HEK293 (cell line): ENCODE measurements around the gene GBP5.

ENCODE experiments used
- CTCF ChIA-PET: fragments of 350-600 bp; formaldehyde crosslinking; extraction: SDS; loops from one replicate; lab custom pipeline; 2021; ENCODE audit warnings: antibody characterized with exemption; lab: Yijun Ruan, JAX
- POLR2A ChIA-PET: fragments of 300-600 bp; formaldehyde crosslinking; extraction: SDS; loops from one replicate; lab custom pipeline; 2020; ENCODE audit warnings: antibody characterized with exemption, inconsistent platforms; lab: Yijun Ruan, JAX
- H3K27ac ChIP-seq: fragments of 200-500 bp; sonication (Bioruptor generic); 2 replicates; pipeline ENCODE4 v1.5.1; 2014; ENCODE audit warnings: low read depth, low read length, control low read depth, inconsistent platforms; ENCODE audit errors: extremely low read depth
- H3K36me3 ChIP-seq, 2 experiments: fragments of 200-500 bp in 1 of 2; sonication (Bioruptor generic) in 1 of 2; 1 replicate in 1 of 2; 2 replicates in 1 of 2; pipeline ENCODE4 v1.5.1; 2014 to 2017; ENCODE audit warnings: inconsistent platforms in 2 of 2, low read length in 2 of 2; ENCODE audit not compliant: control insufficient read depth in 2 of 2, insufficient read depth in 1 of 2
- H3K4me1 ChIP-seq: fragments of 200-500 bp; sonication (Bioruptor generic); 2 replicates; pipeline ENCODE4 v1.5.1; 2014; ENCODE audit warnings: mild to moderate bottlenecking, low read length, inconsistent platforms; ENCODE audit not compliant: control insufficient read depth, insufficient read depth
- H3K4me3 ChIP-seq: 2 replicates; pipeline ENCODE4 v1.5.1; 2011; ENCODE audit warnings: low read depth, mild to moderate bottlenecking, control low read depth, low read length, moderate library complexity
- H3K9me3 ChIP-seq: fragments of 200-500 bp; sonication (Bioruptor generic); 2 replicates; pipeline ENCODE4 v1.5.1; 2014; ENCODE audit warnings: low read depth, low read length, inconsistent platforms; ENCODE audit not compliant: control insufficient read depth, insufficient read depth
- GLIS2 ChIP-seq: fragments of 450-650 bp; formaldehyde crosslinking; IDR thresholded peaks from 2 replicates; pipeline ENCODE4 v1.5.1; 2016; ENCODE audit warnings: missing biosample characterization, missing genetic modification characterization
- MYNN ChIP-seq: fragments of 450-650 bp; formaldehyde crosslinking; IDR thresholded peaks from 2 replicates; pipeline ENCODE4 v1.5.1; 2016; ENCODE audit warnings: missing biosample characterization, missing genetic modification characterization, borderline replicate concordance
- SP2 ChIP-seq: fragments of 450-650 bp; formaldehyde crosslinking; IDR thresholded peaks from 2 replicates; pipeline ENCODE4 v1.5.1; 2016; ENCODE audit warnings: missing biosample characterization, missing genetic modification characterization
- TCF7L2 ChIP-seq: IDR thresholded peaks from 2 replicates; pipeline ENCODE4 v1.6.1; 2011; ENCODE audit warnings: low read depth, mild to moderate bottlenecking, inconsistent platforms, low read length, moderate library complexity, borderline replicate concordance
- TRIM28 ChIP-seq: IDR thresholded peaks from 2 replicates; pipeline ENCODE4 v1.6.1; 2011; ENCODE audit warnings: low read length, control low read depth, borderline replicate concordance
- ZBTB17 ChIP-seq: fragments of 450-650 bp; formaldehyde crosslinking; IDR thresholded peaks from 2 replicates; pipeline ENCODE4 v1.5.1; 2016; ENCODE audit warnings: missing biosample characterization, missing genetic modification characterization
- ZBTB21 ChIP-seq: fragments of 450-650 bp; formaldehyde crosslinking; IDR thresholded peaks from 2 replicates; pipeline ENCODE4 v1.5.1; 2017; ENCODE audit warnings: missing biosample characterization, missing genetic modification characterization
- ZBTB48 ChIP-seq: fragments of 450-650 bp; formaldehyde crosslinking; IDR thresholded peaks from 2 replicates; pipeline ENCODE4 v1.5.1; 2016; ENCODE audit warnings: missing biosample characterization, missing genetic modification characterization
- ZNF133 ChIP-seq: fragments of 450-650 bp; formaldehyde crosslinking; IDR thresholded peaks from 2 replicates; pipeline ENCODE4 v1.5.1; 2016; ENCODE audit warnings: missing biosample characterization, missing genetic modification characterization
- ZNF174 ChIP-seq: fragments of 450-650 bp; formaldehyde crosslinking; IDR thresholded peaks from 2 replicates; pipeline ENCODE4 v1.5.0; 2017; ENCODE audit warnings: missing biosample characterization, mild to moderate bottlenecking, missing genetic modification characterization
- ZNF214 ChIP-seq: fragments of 450-650 bp; formaldehyde crosslinking; IDR thresholded peaks from 2 replicates; pipeline ENCODE4 v1.5.1; 2017; ENCODE audit warnings: missing biosample characterization, mild to moderate bottlenecking, missing genetic modification characterization, borderline replicate concordance
- ZNF266 ChIP-seq: fragments of 450-650 bp; formaldehyde crosslinking; IDR thresholded peaks from 2 replicates; pipeline ENCODE4 v1.5.1; 2016; ENCODE audit warnings: missing biosample characterization, missing genetic modification characterization, low read depth
- ZNF292 ChIP-seq: fragments of 450-650 bp; formaldehyde crosslinking; IDR thresholded peaks from 2 replicates; pipeline ENCODE4 v1.5.1; 2016; ENCODE audit warnings: low read depth, missing biosample characterization, missing genetic modification characterization, borderline replicate concordance
- ZNF350 ChIP-seq: fragments of 450-650 bp; formaldehyde crosslinking; IDR thresholded peaks from 2 replicates; pipeline ENCODE4 v1.5.0; 2017; ENCODE audit warnings: missing biosample characterization, mild to moderate bottlenecking, missing genetic modification characterization
- ZNF391 ChIP-seq: fragments of 450-650 bp; formaldehyde crosslinking; IDR thresholded peaks from 2 replicates; pipeline ENCODE4 v1.5.1; 2016; ENCODE audit warnings: low read depth, missing biosample characterization, missing genetic modification characterization, borderline replicate concordance
- ZNF521 ChIP-seq: fragments of 450-650 bp; formaldehyde crosslinking; IDR thresholded peaks from 2 replicates; pipeline ENCODE4 v1.5.1; 2017; ENCODE audit warnings: missing biosample characterization, mild to moderate bottlenecking, missing genetic modification characterization
- ZNF548 ChIP-seq: fragments of 450-650 bp; formaldehyde crosslinking; IDR thresholded peaks from 2 replicates; pipeline ENCODE4 v1.5.1; 2016; ENCODE audit warnings: missing biosample characterization, missing genetic modification characterization
- ZNF555 ChIP-seq: fragments of 450-650 bp; formaldehyde crosslinking; conservative IDR thresholded peaks from 2 replicates; pipeline ENCODE4 v1.5.1; 2017; ENCODE audit warnings: missing biosample characterization, mild to moderate bottlenecking, missing genetic modification characterization, inconsistent platforms
- ZNF571 ChIP-seq: fragments of 450-650 bp; formaldehyde crosslinking; IDR thresholded peaks from 2 replicates; pipeline ENCODE4 v1.5.0; 2017; ENCODE audit warnings: missing biosample characterization, missing genetic modification characterization
- ZNF843 ChIP-seq: fragments of 450-650 bp; formaldehyde crosslinking; IDR thresholded peaks from 2 replicates; pipeline ENCODE4 v1.5.1; 2016; ENCODE audit warnings: missing biosample characterization, missing genetic modification characterization
- ZSCAN16 ChIP-seq: fragments of 450-650 bp; formaldehyde crosslinking; IDR thresholded peaks from 2 replicates; pipeline ENCODE4 v1.5.1; 2016; ENCODE audit warnings: missing biosample characterization, missing genetic modification characterization
- TF ChIP-seq, protein P1 (sequence below): fragments of 450-650 bp; formaldehyde crosslinking; IDR thresholded peaks from 2 replicates; pipeline ENCODE4 v1.5.1; 2016; ENCODE audit warnings: missing biosample characterization, missing genetic modification characterization
- TF ChIP-seq, protein P2 (sequence below): fragments of 450-650 bp; formaldehyde crosslinking; IDR thresholded peaks from 2 replicates; pipeline ENCODE4 v1.5.1; 2016; ENCODE audit warnings: missing biosample characterization, missing genetic modification characterization

GBP5 gene

DNA sequence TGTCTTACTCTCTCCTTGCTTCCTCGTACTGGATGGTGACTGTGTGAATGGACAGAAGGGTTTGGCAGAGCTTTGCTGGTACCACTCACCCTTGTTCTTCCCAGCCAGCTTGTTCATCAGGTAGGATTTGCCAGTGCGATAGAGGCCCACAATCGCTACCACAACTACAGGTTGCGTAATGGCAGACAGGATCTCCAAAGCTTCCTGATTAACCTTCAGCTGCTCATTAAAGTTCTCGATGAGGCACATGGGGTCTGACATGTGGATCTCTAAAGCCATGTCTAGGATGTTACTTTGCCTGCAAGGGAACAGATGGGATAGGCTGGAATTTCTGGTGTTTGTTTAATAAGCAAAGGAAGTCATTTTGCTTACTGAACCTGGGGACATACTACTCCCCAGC is 3.4 kb downstream of the GBP5 start:
- POLR2A ChIA-PET, result no interaction called here
- CTCF ChIA-PET, result no interaction called here

DNA sequence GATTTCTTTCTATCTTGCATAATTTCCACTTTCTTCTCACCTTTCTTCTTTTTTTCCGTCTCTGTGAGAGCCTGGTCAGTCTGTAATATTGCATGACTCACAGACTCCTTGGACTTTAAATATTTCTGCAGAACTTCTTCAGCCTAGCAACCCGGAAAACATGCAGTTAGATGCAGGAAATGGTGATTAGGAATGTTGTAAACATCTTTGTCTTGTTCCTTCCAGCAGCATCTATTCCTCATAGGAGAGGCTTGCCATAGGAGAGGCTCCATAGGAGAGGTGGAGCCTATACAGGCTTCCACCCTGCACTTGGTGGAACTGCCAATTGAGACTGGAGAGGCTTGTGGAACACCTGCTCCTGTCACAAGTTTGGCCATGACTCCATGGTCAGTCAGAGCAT is 10.0 kb downstream of the GBP5 start:
- no peak overlapping the region for H3K4me3 ChIP-seq
- TF ChIP-seq ZNF292 (tag by site-specific recombination) (no peak), ZNF521 (tag by site-specific recombination) (no peak), ZBTB21 (tag by site-specific recombination) (no peak), SP2 (tag by site-specific recombination) (no peak), ZBTB48 (tag by site-specific recombination) (no peak), ZNF843 (no peak), ZNF350 (tag by site-specific recombination) (no peak), ZNF391 (tag by site-specific recombination) (no peak), TRIM28 (no peak), ZNF266 (tag by site-specific recombination) (no peak), ZNF214 (tag by site-specific recombination) (no peak), ZNF548 (no peak), ZNF133 (tag by site-specific recombination) (no peak), ZNF174 (tag by site-specific recombination) (no peak), ZBTB17 (tag by site-specific recombination) (no peak)
- TF ChIP-seq, protein P1, sequence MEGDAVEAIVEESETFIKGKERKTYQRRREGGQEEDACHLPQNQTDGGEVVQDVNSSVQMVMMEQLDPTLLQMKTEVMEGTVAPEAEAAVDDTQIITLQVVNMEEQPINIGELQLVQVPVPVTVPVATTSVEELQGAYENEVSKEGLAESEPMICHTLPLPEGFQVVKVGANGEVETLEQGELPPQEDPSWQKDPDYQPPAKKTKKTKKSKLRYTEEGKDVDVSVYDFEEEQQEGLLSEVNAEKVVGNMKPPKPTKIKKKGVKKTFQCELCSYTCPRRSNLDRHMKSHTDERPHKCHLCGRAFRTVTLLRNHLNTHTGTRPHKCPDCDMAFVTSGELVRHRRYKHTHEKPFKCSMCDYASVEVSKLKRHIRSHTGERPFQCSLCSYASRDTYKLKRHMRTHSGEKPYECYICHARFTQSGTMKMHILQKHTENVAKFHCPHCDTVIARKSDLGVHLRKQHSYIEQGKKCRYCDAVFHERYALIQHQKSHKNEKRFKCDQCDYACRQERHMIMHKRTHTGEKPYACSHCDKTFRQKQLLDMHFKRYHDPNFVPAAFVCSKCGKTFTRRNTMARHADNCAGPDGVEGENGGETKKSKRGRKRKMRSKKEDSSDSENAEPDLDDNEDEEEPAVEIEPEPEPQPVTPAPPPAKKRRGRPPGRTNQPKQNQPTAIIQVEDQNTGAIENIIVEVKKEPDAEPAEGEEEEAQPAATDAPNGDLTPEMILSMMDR (tag by site-specific recombination), result no peak
- POLR2A ChIA-PET, result no interaction called here
- no peaks in the 10 kb centered on the region for H3K9me3 ChIP-seq
- no peak overlapping the region for H3K27ac ChIP-seq
- H3K4me1 ChIP-seq, result no peaks in the 10 kb centered on the region
- CTCF ChIA-PET, result no interaction called here
- H3K36me3 ChIP-seq, result no peaks in the 10 kb centered on the region

More for the DNA sequence above, 3.4 kb downstream of the GBP5 start:
- H3K4me1 ChIP-seq, result no peaks in the 10 kb centered on the region
- no peak overlapping the region for H3K27ac ChIP-seq
- no peak for TF ChIP-seq GLIS2 (tag by site-specific recombination)
- no peak for TF ChIP-seq ZNF521 (tag by site-specific recombination)
- TF ChIP-seq MYNN (tag by site-specific recombination), result no peak
- TF ChIP-seq ZSCAN16, result no peak
- TF ChIP-seq, all 188 proteins: peak for 0
- no peaks in the 10 kb centered on the region for H3K9me3 ChIP-seq
- no peak overlapping the region for H3K4me3 ChIP-seq
- no peaks in the 10 kb centered on the region for H3K36me3 ChIP-seq

DNA sequence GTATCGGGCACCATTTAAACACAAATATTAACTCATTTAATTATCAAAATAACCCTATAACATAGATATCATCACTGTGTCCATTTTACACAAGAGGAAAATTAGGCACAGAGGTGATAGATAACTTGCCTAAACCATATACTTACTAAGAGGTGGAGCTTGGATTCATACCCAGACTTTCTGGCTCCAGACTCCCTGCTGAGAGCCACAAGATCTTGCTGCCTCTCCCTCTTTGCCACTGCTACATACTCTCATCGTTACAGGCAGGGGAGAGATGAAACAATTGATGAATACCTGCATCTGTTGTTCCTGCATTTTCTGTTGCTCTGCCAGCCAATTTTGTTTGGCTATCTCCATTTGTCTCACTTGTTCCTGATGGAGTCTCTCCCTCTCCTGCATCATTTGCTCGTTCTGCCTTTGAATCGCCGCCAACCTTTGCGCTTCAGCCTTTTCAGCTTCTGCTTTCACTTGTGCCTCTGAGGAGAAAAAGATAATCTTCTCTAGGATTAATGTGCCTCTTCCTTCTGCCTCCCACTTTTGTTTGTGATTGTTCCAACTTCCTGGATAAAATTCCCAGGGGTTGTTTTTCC is 10.6 kb downstream of the GBP5 start:
- POLR2A ChIA-PET, result no interaction called here
- Histone ChIP-seq H3K36me3 (no peaks in the 10 kb centered on the region), H3K9me3 (no peaks in the 10 kb centered on the region), H3K4me1 (no peaks in the 10 kb centered on the region), H3K27ac (no peak overlapping the region), H3K4me3 (no peak overlapping the region)
- CTCF ChIA-PET, result no interaction called here
- TF ChIP-seq TRIM28, result peak; percentile 89
- peak; percentile 61; the same call in 1 of the 2 replicates for TF ChIP-seq ZBTB17 (tag by site-specific recombination)
- no peak for TF ChIP-seq ZNF555 (tag by site-specific recombination)
- peak; percentile 37; the same call in 1 of the 2 replicates for TF ChIP-seq TCF7L2
- TF ChIP-seq, protein P2, sequence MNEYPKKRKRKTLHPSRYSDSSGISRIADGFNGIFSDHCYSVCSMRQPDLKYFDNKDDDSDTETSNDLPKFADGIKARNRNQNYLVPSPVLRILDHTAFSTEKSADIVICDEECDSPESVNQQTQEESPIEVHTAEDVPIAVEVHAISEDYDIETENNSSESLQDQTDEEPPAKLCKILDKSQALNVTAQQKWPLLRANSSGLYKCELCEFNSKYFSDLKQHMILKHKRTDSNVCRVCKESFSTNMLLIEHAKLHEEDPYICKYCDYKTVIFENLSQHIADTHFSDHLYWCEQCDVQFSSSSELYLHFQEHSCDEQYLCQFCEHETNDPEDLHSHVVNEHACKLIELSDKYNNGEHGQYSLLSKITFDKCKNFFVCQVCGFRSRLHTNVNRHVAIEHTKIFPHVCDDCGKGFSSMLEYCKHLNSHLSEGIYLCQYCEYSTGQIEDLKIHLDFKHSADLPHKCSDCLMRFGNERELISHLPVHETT (tag by site-specific recombination), result no peak
- no peak for TF ChIP-seq ZNF571 (tag by site-specific recombination)
